ENCODE data around the gene ARSG.

DNA sequence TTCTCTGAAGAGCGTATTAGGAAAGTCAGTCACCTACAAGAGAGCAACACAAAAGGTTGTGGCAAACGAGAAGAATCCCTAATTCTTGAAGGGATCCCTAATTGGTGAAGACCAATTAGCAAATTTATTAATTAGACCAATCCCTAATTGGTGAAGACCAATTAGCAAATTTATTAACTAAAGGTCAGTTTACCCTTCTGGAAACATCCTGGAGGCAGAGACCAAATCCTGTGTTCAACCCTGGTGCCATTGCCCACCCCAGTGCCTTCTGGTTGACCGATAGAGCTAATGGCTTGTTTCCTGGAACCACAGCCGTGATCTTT lies 91.8 kb downstream of the ARSG start:
- TF ChIP-seq CTCF (conservative IDR thresholded peaks at IDR 0.05; ENCODE audit: low read depth, low read length) (no peak), SMC3 (IDR thresholded peaks at IDR 0.05; ENCODE audit: low read depth, low read length) (no peak)

All from IMR-90 (cell line).